NCI-H345 (cell line): ENCODE measurements around the gene TNNT1.

Experiments used
- DNase-seq: peaks from one replicate; lab custom pipeline; 2025; lab: John Stamatoyannopoulos, UW

TNNT1 gene

DNA sequence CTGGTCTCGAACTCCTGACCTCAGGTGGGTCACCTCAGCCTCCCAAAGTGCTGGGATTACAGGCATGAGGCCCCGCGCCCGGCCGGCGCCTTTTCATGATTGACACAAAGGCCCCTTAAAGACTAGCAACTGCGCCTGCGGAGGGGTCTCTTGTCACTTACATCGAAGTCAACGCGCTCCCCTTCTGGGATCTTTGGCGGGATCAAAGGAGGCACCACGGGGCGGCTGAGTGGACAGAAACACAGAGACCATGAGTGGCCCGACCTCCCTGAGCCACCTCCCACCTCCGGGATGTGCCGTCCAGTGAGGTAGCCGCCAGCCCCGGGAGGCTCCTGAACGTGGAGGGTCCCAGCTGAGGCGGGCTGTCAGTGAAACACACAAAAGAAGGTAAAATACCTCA lies 7.3 kb downstream of the TNNT1 start:
- no peak for DNase-seq

GRCh38 chr19:55137915-55138314 lies 11.1 kb downstream of the TNNT1 start:
- DNase-seq, result no peak

GRCh38 chr19:55136399-55137102 lies 12.5 kb downstream of the TNNT1 start:
- no peak for DNase-seq

DNA sequence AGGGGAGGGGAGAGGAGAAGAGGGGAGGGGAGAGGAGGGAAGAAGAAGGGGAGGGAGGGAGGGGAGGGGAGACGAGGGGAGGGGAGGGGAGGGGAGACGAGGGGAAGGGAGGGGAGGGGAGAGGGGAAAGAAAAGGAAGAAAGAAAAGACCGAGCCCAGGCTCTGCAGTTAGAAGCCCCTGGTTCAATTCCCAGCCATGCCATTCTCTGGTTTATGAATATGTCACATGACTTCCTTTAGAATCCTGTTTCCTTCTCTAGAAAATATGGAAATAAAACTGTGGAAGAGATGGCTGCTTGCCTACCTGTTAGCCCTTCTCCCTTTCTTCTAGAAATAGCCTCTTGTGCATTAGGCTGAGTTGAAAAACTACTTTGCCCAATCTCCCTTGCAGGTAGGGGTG lies 14.3 kb downstream of the TNNT1 start:
- DNase-seq, result no peak

DNA sequence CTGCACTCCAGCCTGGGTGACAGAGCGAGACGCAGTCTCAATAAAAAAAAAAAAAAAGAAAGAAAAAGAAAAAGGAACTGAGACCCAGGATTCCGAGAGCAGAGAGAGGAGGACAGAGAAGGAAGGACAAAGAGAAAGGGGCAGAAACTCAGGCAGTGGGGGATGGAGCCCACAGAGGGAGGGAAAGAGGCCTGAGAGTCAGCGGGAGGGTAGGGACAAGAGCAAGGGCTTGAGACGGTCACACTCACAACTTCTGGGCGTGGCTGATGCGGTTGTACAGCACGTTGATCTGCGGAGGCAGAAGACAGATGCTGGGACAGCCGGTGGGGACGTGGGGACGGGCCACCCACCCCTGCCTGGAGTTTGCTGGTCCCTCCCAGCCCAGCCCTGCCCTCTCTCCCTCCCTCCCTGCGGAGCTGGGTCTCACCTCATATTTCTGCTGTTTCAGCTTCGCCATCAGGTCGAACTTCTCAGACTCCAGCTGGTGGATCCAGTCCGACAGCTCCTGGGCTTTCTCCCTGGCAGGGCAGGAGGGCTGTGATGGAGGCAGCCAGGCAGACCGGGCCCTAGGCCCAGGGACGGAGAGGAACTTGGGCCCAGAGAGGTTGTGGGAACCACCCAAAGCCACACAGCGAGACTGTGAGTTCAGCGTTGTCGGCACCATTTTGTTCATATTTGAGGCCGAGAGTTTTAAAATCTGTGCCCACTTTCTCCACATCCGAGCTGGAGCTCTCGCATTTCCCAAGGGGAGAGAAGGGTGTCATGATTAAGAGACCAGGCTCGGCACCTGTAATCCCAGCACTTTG lies 15.2 kb downstream of the TNNT1 start:
- no peak for DNase-seq

- DNase-seq, result no peak
These were observed 16.4 kb downstream of the TNNT1 start for GRCh38 chr19:55132453-55133129.

DNA sequence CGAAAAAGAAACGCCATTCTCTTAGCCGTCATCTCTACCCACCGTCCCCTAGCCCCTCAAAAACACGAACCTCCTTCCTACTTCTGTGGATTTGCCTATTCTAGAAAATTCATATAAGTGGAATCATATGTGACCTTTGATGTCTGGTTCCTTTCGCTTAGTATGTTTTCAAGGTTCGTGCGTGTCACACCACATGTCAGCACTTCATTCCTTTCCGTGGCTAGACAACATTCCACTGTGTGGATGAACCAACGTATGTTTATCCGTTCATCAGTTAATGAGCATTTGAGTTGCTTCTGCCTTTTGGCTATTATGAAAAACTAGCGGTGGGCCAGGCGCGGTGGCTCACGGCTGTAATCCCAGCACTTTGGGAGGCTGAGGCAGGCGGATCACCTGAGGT lies 17.6 kb downstream of the TNNT1 start:
- no peak for DNase-seq

DNA sequence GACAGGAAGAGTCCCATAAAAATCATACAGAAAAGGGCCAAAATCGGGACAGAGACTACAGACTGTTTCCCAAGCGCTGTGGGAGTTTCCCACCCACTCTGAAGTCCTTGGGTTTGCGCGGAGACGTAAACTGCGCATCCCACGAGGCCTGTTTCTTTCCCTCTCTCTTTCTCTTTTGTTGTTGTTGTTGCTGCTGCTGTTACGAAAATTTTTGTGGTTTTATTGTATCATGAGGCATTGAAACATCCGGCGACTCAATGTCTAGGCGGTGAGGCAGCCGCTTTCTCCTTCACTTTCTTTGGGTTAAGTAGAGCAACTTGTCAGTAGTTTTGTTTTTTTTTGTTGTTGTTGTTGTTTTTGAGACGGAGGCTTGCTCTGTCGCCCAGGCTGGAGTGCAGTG lies 30.0 kb downstream of the TNNT1 start:
- DNase-seq, result no peak

- no peak for DNase-seq
These were observed 30.5 kb downstream of the TNNT1 start for GRCh38 chr19:55118401-55118991.

GRCh38 chr19:55117663-55118391 lies 31.2 kb downstream of the TNNT1 start:
- peak; percentile 98 for DNase-seq

DNA sequence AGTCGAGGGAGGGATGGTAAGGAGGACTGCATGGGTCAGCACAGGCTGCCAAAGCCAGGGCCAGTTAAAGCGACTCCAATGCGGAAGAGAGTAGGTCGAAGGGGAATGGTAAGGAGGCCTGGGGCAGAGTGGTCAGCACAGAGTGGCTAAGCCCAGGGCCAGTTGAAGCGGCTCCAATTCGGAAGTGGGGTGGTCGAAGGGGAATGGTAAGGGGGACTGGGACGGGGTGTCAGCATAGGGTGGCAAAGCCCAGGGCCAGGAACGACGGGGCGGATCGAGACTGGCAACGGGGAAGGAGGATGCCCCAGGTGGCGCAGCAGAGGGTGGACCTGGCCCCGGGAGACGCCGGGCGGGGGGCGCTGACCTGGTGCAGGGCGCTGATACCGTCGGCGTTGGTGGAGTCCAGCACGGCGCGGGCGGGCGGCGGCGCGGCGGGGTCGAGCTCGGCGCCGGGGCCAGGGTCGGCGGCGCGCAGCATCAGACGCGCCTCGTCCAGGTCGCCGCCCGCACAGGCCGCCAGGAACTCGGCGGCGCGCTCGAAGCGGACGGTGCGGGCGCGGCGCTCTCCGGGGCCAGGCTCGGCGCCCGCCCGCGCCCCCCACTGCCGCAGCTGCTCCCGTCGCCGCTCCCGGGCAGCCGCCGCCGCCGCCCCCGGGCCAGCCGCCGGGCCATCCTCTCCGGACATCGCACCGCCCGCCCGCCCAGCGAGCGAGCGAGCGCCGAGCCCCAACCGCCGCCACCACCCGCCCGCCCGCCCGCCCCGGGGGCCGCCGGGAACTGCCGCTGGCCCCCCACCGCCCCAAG lies 31.9 kb downstream of the TNNT1 start, which contains the start of gene PPP1R12C:
Gene PPP1R12C, minus strand, starts transcription at position 779 of the 804 bp plus-strand sequence. Its CDS starts 94 bp downstream, at position 685.
- DNase-seq, result no peak

GRCh38 chr19:55116232-55116858 lies 32.7 kb downstream of the TNNT1 start:
- peak; percentile 6 for DNase-seq

- DNase-seq, result no peak
These were observed 33.5 kb downstream of the TNNT1 start for GRCh38 chr19:55115446-55116065.

DNA sequence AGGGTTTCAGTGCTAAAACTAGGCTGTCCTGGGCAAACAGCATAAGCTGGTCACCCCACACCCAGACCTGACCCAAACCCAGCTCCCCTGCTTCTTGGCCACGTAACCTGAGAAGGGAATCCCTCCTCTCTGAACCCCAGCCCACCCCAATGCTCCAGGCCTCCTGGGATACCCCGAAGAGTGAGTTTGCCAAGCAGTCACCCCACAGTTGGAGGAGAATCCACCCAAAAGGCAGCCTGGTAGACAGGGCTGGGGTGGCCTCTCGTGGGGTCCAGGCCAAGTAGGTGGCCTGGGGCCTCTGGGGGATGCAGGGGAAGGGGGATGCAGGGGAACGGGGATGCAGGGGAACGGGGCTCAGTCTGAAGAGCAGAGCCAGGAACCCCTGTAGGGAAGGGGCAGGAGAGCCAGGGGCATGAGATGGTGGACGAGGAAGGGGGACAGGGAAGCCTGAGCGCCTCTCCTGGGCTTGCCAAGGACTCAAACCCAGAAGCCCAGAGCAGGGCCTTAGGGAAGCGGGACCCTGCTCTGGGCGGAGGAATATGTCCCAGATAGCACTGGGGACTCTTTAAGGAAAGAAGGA lies 34.4 kb downstream of the TNNT1 start:
- DNase-seq, result no peak

DNA sequence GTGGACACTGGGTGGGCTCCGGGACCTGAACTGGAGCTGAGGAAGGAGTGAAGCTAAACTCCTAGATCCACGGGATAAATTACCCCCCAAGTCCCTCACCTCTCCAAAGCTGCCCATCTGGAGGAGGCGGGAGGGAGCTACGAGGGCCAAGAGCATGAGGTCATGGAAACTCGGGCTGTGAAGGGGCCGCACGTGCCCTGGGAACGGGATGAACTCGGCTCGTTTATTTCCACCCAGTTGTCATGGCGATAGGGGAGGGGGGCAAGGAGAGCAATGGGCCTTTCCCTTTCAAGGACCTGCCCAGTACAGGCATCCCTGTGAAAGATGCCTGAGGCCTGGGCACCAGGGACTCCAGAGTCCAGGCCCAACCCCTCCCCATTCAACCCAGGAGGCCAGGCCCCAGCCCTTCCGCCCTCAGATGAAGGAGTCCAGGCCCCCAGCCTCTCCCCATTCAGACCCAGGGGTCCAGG lies 35.4 kb downstream of the TNNT1 start:
- no peak for DNase-seq

- no peak for DNase-seq
These were observed 36.0 kb downstream of the TNNT1 start for GRCh38 chr19:55112777-55113569.

- no peak for DNase-seq
These were observed 36.7 kb downstream of the TNNT1 start for GRCh38 chr19:55112246-55112776.

GRCh38 chr19:55111238-55111831 lies 37.7 kb downstream of the TNNT1 start:
- DNase-seq, result no peak
